Measurements from ENCODE around the gene CFDP1. TPM values are rescaled to one million over a fixed set of nuclear protein-coding genes. Genes with fewer than 3 reads are reported as not detected.
A peak's percentile ranks its signal among the peaks of the same experiment; 100 is the strongest.

Gene CFDP1
- polyA plus RNA-seq, 4 donors, result 165 to 192 (median 175) TPM

- no peak for DNase-seq (ENCODE audit: low read depth in 4 of 4, low spot score in 3 of 4)
Observed at GRCh38 chr16:75415169-75415905, 18.0 kb downstream of the CFDP1 start.

DNA sequence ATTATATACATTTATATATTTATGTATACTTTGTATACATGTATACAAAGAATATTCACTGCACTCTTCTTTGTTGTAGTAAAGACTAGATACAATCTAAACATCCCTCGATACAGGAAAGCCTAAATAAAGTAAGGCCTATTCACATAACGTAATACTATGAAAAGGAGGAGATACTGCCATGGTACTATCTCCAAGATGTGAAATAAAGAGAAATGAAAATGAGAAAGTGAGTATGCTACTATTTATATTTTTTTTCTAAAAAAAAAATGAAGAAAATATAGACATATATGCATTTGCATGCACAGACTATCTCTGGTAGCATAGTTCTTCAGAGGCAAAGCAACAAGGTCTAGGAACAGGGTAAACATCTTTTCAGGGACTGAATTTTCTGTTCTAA, 19.4 kb downstream of the CFDP1 start:
- DNase-seq (ENCODE audit: low read depth in 4 of 4, low spot score in 3 of 4), result no peak

DNA sequence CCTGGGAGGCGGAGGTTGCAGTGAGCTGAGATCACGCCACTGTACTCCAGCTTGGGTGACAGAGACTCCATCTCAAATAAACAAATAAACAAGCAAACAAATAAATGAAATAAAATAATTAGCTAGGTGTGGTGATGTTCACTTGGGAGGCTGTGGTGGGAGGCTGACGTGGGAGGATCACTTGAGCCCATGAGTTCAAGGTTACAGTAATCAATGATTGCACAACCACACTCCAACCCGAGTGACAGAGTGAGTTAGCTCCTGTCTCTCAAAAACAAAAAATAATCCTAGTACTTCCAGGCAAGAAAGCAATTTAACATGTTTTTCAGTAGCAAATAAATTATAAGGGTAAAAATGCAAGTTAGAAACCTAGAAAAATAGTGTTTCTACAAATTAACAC, 26.4 kb downstream of the CFDP1 start:
- no peak for DNase-seq (ENCODE audit: low read depth in 4 of 4, low spot score in 3 of 4)

DNA sequence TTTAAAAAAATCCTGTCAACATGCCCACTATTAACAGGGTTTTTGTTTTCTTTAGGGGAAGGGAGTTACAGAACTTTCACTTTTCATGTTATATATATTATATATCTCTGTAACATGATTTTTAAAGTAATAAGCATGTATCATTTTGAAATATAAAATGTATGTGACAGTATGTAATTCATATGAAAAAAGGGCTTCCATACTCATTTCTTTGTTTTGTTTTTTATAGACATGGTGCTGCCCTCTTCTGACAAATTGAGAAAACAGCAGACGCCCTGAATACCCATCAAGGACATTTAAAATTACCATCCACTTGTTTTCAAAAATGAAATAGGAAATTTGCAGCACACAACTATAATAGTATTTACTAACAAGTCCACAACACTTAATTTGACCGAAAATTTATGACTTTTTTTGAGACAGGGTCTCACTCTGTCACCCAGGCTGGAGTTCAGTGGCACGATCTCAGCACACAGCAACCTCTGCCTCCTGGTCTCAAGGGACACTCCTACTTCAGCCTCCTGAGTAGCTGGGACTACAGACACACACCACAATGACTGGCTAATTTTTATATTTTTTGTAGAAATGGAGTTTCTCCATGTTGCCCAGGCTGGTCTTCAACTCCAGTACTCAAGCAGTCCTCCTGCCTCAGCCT, 30.4 kb downstream of the CFDP1 start:
- DNase-seq (ENCODE audit: low read depth in 4 of 4, low spot score in 3 of 4), result no peak

GRCh38 chr16:75402159-75402820, 31.0 kb downstream of the CFDP1 start:
- DNase-seq (ENCODE audit: low read depth in 4 of 4, low spot score in 3 of 4), result no peak

DNA sequence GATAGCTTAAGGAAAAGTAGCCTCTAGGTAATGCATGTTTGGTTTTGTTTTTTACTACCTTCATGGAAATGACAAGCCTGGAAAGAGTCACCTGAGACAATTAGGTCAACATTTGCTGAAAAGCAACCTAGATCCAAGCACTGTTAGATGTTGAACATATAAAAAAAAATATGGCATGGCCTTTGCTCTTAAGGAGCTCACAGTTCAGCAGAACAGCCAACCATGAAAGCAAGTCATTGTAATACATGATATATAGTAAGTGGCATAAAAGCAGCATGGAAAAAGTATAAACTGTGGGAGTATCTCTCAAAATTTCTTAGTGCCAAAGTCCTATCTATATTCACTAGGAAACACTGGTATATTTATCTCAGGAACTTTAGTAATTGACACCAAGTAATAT, 31.6 kb downstream of the CFDP1 start:
- no peak for DNase-seq (ENCODE audit: low read depth in 4 of 4, low spot score in 3 of 4)

DNA sequence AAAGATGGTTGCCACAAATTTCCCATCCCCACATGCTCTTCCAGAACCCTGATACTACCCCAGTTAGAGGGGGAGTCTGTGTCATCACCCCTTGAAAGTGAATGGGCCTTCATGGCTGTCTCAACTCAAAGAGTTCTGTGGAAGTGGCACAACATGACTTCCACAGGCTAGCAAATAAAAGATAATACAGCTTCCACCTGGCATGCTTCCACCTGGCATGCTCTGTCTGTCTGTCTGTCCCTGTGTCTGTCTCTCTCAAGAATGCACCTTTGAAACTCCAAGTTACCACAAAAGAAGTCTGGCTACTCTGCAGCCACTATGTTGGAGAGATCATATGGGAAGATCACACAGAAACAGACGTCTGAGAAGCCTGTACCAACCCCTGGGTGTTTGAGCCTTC, 35.0 kb downstream of the CFDP1 start:
- DNase-seq (ENCODE audit: low read depth in 4 of 4, low spot score in 3 of 4), result no peak

- DNase-seq (ENCODE audit: low read depth in 4 of 4, low spot score in 3 of 4), result no peak
Observed at GRCh38 chr16:75394941-75395340, 38.4 kb downstream of the CFDP1 start.

DNA sequence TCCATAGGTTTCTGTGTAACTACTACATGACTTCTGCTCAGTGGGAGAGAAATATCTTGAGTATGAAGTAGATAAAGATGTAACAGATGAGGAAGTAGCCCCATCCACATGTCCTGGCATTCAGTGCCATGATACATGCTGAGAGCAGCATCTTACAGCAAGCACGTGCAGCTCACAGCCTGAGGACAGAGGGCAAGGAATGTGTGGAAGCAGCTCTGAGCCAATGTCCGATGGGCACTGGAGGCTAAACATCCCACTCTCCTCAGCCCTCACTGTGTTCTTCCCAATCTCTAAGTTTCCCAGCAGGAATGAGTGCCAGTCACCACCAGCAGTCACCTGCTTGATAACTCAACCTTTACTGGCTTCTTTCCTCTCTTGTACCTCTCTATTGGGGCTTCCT, 40.4 kb downstream of the CFDP1 start:
- DNase-seq (ENCODE audit: low read depth in 4 of 4, low spot score in 3 of 4), result no peak

- no peak for DNase-seq (ENCODE audit: low read depth in 4 of 4, low spot score in 3 of 4)
Observed at GRCh38 chr16:75390926-75391653, 42.2 kb downstream of the CFDP1 start.

DNA sequence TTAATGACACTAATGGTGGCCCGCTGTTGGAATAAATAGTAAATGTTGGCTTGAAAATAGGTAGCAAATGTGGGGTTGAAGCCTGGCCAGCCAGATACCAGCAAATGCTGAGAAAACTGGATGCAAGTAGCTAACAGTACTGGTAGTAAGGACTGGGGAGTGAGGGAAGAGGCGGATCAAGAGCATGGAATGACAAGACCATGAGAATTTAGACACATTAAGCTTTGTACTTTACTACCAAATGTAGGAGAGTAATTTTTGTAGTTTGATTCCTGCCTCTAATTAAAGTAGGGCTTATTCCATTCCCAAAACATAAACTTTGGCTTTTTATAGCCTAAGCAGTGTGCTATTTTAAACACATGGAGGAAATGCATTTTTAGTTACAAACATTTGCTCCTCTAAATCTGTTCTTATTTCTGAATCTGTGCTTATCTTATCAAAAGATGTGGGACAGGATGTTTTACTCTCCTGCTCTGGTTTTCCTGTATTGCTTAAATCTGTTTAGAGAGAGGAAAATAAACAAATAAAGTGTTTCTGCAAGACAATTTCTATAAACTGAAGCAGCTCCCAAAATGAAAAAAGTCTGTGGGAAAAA, 44.1 kb downstream of the CFDP1 start:
- DNase-seq (ENCODE audit: low read depth in 4 of 4, low spot score in 3 of 4), result no peak

DNA sequence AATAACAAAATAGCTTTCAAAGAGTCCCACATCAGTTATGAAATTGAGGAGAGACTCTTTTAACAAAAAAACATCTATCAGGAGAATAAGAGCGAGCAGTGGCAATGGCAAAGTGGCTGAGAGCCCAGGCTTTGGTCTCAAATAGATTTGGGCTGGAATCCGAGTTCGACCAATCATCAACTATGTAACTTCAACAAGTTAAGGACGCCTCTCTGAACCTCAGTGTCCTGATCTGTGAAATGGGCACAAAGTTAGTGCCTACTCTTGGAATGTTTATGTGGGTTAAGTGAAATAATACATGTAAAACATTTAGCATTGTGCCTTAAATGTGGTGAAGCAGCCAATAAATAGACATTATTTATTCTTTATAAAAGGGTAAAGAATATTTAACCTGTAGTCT, 45.4 kb downstream of the CFDP1 start:
- no peak for DNase-seq (ENCODE audit: low read depth in 4 of 4, low spot score in 3 of 4)

DNA sequence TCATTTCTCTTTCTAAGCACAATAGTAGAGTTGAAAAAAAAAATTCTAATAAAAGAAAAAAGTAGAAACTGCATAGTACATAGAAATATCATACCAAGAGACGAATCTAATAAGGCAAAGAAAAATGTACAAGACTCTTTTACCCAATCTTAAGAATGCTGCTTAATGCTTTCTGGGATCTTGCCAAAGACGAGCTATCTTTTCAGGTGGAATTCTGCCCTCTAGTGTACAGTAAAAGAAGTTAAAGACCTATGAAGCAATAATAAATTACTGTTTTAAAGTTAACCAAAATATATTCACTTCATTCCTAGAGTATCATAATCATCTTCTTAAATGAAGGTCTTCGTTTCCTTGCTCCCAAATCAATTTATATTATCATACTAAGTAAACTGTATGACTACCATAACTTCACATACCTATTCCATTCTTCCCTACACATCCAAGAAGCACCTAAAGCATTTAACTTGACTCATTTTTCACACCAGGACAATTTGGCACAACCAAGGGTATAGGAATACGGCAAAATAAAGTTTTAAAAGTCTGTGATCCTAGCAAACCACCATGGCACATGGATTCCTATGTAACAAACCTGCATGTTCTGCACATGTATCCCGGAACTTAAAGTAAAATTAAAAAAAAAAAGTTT, 47.7 kb downstream of the CFDP1 start:
- peak; percentile 63 to 73 (median 68) for DNase-seq (ENCODE audit: low read depth in 4 of 4, low spot score in 3 of 4)

- DNase-seq (ENCODE audit: low read depth in 4 of 4, low spot score in 3 of 4), result no peak
Observed at GRCh38 chr16:75383141-75383540, 50.2 kb downstream of the CFDP1 start.

GRCh38 chr16:75382611-75383010, 50.7 kb downstream of the CFDP1 start:
- no peak for DNase-seq (ENCODE audit: low read depth in 4 of 4, low spot score in 3 of 4)

DNA sequence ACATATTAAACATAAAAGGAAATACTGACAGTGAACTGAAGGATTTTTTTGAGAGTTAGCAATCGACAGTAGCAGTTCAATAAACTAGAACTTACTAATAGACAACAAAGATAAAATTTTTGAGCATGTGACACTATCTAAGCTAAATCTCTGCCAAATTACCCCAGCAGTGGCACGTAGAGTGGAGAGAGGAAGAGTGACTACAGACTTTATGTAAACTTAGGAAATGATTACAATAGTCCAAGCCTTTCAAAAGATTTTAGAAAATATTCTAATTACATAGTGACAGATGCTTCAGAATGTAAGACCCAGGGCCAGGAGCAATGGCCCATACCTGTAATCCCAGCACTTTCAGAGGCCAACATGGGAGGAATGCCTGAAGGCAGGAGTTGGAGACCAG, 52.4 kb downstream of the CFDP1 start:
- no peak for DNase-seq (ENCODE audit: low read depth in 4 of 4, low spot score in 3 of 4)

DNA sequence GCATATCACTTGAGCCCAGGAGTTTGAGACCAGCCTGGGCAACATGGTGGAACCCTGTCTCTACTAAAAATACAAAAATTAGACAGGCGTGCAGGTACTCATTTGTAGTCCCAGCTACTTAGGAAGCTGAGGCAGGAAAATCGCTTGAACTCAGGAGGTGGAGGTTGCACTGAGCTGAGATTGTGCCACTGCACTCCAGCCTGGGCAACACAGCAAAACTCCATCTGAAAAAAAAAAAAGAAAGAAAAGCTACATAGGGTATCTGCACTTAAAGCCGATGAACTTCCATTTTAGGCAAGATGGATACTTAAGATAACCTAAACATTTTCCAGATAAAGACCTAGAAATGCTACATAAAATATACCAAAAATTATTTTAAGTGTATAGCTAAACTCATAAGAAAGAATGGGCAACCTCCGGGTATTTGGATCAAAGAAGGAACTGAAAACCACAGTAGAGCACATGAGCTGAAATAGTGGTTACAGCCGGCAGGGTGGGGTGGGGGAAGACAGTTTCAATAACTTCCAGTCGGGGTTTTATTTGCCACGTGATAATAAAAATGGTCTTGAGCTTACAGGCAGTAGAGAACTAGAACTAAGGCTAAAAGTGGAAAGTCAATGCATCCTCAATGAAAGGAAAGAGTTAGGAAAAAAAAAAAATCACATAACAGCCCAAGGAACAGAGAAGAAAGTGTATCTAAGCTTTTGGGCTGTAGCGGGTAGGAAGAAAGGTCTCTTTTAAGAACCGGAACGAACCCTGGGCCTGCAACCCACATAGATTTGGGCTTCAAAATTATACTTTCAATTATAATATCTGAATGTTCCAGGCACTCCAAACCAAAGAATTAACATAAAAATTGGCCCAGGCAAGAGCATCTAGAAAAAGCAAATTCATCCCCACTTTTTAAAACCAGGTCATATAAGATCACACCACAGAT, 53.1 kb downstream of the CFDP1 start:
- no peak for DNase-seq (ENCODE audit: low read depth in 4 of 4, low spot score in 3 of 4)

DNA sequence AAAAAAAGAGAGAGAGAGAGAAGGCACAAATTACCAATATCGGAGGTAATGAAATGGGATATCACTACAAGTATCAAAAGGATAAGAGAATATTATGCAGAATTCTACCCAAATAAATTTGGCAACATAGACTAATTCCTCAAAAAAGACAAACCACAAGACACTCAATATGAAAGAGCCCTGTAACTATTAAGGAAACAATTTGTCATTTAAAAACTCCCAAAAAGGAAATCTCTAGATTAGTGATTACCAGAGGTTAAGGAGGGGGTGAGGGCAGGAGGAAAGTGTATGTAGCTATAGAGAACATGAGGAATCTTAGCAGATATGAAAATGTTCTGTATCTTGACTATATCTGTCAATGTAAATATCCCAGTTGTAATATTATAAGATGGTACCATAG, 54.0 kb downstream of the CFDP1 start:
- no peak for DNase-seq (ENCODE audit: low read depth in 4 of 4, low spot score in 3 of 4)

DNA sequence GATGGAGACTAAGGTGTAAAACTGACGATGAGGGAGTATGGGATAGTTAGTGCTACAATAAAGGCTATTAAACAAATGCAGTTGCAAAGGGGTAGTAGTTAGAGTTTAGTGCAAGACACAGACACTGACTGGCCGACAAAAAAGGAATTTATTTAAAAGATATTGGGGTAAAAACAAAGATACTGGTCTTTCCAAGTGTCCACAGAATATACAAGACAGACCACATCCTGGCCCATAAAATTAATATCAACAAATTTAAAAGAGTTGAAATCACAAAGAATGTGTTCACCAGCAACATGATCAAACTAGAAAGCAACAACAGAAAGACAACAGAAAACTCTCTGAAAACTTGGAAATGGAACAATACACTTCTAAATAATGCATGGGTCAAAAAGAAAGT, 54.7 kb downstream of the CFDP1 start:
- DNase-seq (ENCODE audit: low read depth in 4 of 4, low spot score in 3 of 4), result no peak
